MG63 (cell line): ENCODE measurements around the gene HERC4. TPM values are rescaled to one million over a fixed set of nuclear protein-coding genes. Genes with fewer than 3 reads are reported as not detected.
"Not testable (repeated sequence)": the region's sequence is repeated elsewhere in the genome, so short reads cannot be mapped to it uniquely, and the experiment has no call there.

ENCODE experiments used
- DNase-seq: peaks from one replicate; pipeline ENCODE4 v3.0.0-alpha.2; 2020
- H3K27me3 ChIP-seq: fragments of 250-450 bp; sonication (Bioruptor Pico); 2 replicates; pipeline ENCODE4 v1.5.1; 2020; ENCODE audit warnings: mild to moderate bottlenecking, moderate library complexity
- H3K36me3 ChIP-seq: fragments of 250-450 bp; sonication (Bioruptor Pico); 2 replicates; pipeline ENCODE4 v1.5.1; 2020; ENCODE audit warnings: mild to moderate bottlenecking, moderate library complexity
- H3K4me3 ChIP-seq: fragments of 250-450 bp; sonication (Bioruptor Pico); 2 replicates; pipeline ENCODE4 v1.5.1; 2020; ENCODE audit warnings: mild to moderate bottlenecking, moderate library complexity
- H3K9me3 ChIP-seq: fragments of 250-450 bp; sonication (Bioruptor Pico); 2 replicates; pipeline ENCODE4 v1.5.1; 2020; ENCODE audit warnings: mild to moderate bottlenecking, moderate library complexity
- total RNA-seq: library from RNA; depleted of rRNA; stranded (reverse); fragments of >200 nt; shearing (Covaris generic); gene quantifications from 2 replicates; pipeline ENCODE4 v1.2.3, GENCODE V29; 2014; ENCODE audit warnings: low replicate concordance; rRNA removed

HERC4 gene
- total RNA-seq, 1 experiment from 2014 or later = 129 TPM

DNA sequence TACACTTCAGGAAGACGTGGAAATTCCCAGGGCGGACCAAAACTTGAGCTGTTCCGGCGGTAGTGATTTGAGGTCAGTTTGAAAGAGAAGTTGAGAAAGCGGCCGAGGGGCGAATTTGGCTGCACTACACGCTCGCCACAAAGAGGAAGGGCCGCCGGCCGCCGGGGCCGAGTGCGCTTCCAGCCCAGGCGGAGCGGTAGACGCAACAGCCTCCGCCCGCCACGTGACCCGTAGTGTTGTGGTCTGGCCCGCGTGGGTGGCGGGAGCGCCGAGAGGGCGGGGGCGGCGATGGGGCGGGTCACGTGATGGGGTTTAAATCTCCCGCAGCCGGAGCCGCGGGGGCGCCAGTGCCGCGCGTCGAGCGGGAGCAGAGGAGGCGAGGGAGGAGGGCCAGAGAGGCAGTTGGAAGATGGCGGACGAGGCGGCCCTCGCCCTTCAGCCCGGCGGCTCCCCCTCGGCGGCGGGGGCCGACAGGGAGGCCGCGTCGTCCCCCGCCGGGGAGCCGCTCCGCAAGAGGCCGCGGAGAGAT lies 190.7 kb downstream of the HERC4 start, which contains the start of gene SIRT1:
TSS of gene SIRT1 (plus strand) at position 344 of the 529 bp plus-strand sequence. CDS start at position 410, 66 bp downstream.
- Histone ChIP-seq H3K4me3 (peak within 1 kb of the TSS; percentile 65), H3K27me3 (no peaks in the 10 kb centered on the region), H3K9me3 (no peaks in the 10 kb centered on the region), H3K36me3 (peaks cover 26% of the 10 kb centered on the region)
- peak; percentile 97 for DNase-seq

DNA sequence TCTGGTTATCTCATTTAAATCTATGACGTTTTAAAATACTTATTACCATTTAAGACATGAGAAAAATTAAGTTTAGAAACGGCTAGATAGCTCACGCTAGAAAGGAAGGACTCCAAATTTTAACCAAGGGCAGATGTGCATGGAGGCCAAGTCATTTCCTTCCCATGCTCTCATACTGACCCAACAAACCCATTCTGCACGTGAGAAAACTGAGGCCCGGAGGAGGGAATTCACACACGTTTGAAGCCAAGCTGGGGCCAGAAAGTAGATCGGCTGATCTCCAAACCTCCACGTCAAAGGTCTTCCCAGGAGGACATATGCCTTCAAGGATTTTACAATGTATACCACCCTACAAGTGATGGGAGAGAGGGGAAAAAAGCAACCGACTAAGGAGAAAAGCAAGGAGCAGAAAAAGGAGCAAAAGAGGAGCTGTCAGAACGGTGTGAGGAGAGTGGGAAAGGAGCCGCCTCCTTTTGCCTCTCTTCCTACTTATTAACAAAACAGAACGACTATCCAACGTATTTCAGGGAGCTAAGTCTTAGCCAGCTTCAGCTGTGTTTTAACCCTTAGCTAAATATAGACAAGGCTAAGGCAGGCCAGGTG lies 191.3 kb downstream of the HERC4 start:
- H3K4me3 ChIP-seq = peak overlapping the region; percentile 65
- no peak for DNase-seq
- H3K36me3 ChIP-seq = peaks cover 20% of the 10 kb centered on the region

DNA sequence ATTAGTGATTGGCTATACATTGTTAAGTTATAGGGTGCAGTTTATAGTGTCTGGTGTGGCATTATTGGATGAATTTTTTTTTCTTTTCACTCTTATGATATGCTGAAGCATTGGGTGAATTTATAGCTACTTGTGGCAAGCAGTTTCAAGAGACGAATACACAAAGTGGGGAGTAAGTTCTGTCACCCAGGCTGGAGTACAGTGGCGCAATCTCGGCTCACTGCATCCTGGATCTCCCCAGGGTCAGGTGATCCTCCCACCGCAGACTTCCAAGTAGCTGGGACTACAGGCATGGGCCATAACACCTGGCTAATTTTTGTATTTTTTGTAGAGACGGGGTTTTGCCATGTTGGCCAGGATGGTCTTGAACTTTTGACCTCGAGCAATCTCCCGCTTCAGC lies 196.9 kb downstream of the HERC4 start:
- no peaks in the 10 kb centered on the region for H3K27me3 ChIP-seq
- H3K4me3 ChIP-seq = no peak overlapping the region
- DNase-seq = no peak
- no peaks in the 10 kb centered on the region for H3K9me3 ChIP-seq
- no peaks in the 10 kb centered on the region for H3K36me3 ChIP-seq

More for the DNA sequence above, 191.3 kb downstream of the HERC4 start:
- H3K9me3 ChIP-seq = no peaks in the 10 kb centered on the region
- H3K27me3 ChIP-seq = no peaks in the 10 kb centered on the region

DNA sequence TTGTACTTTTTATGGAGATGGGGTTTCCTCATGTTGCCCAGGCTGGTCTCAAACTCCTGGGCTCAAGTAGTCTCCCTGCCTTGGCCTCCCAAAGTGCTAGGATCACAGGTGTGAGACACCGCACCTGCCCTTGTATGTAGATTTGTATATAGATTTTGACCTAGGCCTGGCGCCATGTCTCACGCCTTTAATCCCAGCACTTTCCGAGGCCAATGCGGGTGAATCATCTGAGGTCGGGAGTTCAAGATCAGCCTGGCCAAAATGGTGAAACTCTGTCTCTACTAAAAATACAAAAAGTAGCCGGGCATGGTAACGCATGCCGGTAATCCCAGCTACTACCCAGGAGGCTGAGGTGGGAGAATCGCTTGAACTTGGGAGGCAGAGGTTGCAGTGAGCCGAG lies 197.7 kb downstream of the HERC4 start:
- not testable (repeated sequence) for DNase-seq, H3K4me3 ChIP-seq, H3K9me3 ChIP-seq, H3K27me3 ChIP-seq, H3K36me3 ChIP-seq

DNA sequence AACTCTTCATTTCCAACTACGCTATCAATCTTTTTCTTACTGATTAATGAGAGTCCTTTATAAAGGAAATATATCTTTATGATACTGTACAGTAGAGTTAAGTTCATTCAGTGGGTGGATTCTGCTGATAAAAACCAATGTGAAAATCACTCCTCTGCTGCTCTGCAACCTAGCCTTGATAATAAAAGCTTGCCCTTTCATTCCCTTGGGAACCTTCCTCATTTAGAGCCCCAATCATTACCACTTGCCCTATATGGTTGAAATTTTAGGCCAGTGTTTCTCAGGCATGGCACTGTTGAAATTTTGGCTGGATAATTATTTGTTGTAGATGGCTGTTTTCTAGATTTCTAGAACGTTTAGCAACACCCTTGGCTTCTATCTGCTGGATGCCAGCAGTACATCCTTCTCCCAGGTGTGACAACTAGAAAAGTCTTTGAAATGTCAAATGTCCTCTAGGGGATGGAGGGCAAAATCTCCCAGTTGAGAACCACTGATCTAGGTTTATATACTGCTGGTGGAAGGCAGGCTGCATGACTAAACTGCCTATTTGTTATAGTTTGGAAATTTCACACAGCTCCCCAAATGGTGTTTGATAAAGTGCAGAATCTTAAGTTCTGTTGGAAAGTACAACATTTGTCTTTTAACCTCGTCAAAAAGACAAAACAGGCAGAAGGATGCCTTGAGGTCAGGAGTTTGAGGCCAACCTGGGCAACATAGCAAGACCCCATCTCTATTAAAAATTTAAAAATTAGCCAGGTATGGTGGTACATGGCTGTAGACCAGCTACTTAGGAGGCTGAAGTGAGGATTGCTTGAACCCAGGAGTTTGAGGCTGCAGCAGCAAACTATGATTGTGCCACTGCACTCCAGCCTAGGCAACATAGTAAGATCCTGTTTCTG lies 199.5 kb downstream of the HERC4 start:
- no peak for DNase-seq
- Histone ChIP-seq H3K4me3 (no peak overlapping the region), H3K9me3 (no peaks in the 10 kb centered on the region)

More for the DNA sequence above, 199.5 kb downstream of the HERC4 start:
- Histone ChIP-seq H3K36me3 (no peaks in the 10 kb centered on the region), H3K27me3 (no peaks in the 10 kb centered on the region)

Other genes with a start within 250 kb of the HERC4 start
- 0.69 TPM in 1 of 2 replicates, not detected in the other for gene DNAJC12, start 237.1 kb downstream of the HERC4 start, total RNA-seq
- 26.2 and 27.3 TPM in 2 replicates for gene SIRT1, start 190.6 kb downstream of the HERC4 start, total RNA-seq
- gene MYPN, start 34.2 kb upstream of the HERC4 start, total RNA-seq = 28.9 and 31.3 TPM in 2 replicates
- gene ATOH7, start 156.8 kb upstream of the HERC4 start, total RNA-seq = not detected in 2 replicates